HG02943 (cell line): ENCODE measurements around the gene NCDN.

Source experiments
- ATAC-seq: cut with Tn5 transposase; IDR thresholded peaks from one replicate; pipeline ENCODE4 v1.9.1; 2021; ENCODE audit warnings: mild to moderate bottlenecking, low read depth, moderate library complexity; ENCODE audit not compliant: unreplicated experiment

Gene NCDN

GRCh38 chr1:35589516-35590427 lies 32.2 kb downstream of the NCDN start:
- no peak for ATAC-seq

GRCh38 chr1:35590476-35591040 lies 33.0 kb downstream of the NCDN start:
- no peak for ATAC-seq

GRCh38 chr1:35591211-35591610 lies 33.6 kb downstream of the NCDN start:
- ATAC-seq: no peak

GRCh38 chr1:35592991-35593769 lies 35.6 kb downstream of the NCDN start:
- ATAC-seq: no peak

- ATAC-seq: no peak
These were observed 36.6 kb downstream of the NCDN start for GRCh38 chr1:35594005-35594760.

GRCh38 chr1:35595684-35596083 lies 38.1 kb downstream of the NCDN start:
- no peak for ATAC-seq

GRCh38 chr1:35597870-35598269 lies 40.3 kb downstream of the NCDN start:
- ATAC-seq: no peak

GRCh38 chr1:35598895-35599294 lies 41.3 kb downstream of the NCDN start:
- no peak for ATAC-seq

- no peak for ATAC-seq
These were observed 41.8 kb downstream of the NCDN start for GRCh38 chr1:35599411-35599810.

- ATAC-seq: no peak
These were observed 43.0 kb downstream of the NCDN start for GRCh38 chr1:35600593-35600992.

- ATAC-seq: no peak
These were observed 45.9 kb downstream of the NCDN start for GRCh38 chr1:35603468-35603867.

- ATAC-seq: no peak
These were observed 46.3 kb downstream of the NCDN start for GRCh38 chr1:35603941-35604340.

GRCh38 chr1:35605071-35605866 lies 47.7 kb downstream of the NCDN start:
- ATAC-seq: no peak

GRCh38 chr1:35605867-35606182 lies 48.2 kb downstream of the NCDN start:
- no peak for ATAC-seq

- ATAC-seq: no peak
These were observed 54.1 kb downstream of the NCDN start for GRCh38 chr1:35611655-35612054.

GRCh38 chr1:35615440-35615839 lies 57.8 kb downstream of the NCDN start:
- ATAC-seq: no peak
